ENCODE data around the gene LONP1.
"Not testable (repeated sequence)": the region's sequence is repeated elsewhere in the genome, so short reads cannot be mapped to it uniquely, and the experiment has no call there.

The LONP1 gene

GRCh38 chr19:5719961-5720790 is at the start of gene LONP1, which contains the start of gene CATSPERD:
LONP1 (minus strand) TSS chr19:5720146; CDS start chr19:5720132, 14 bp downstream.
CATSPERD (plus strand) TSS chr19:5720637; CDS start chr19:5720738, 101 bp downstream.
- peak; percentile 93 to 96 for DNase-seq (ENCODE audit: low read depth in 2 of 2)

GRCh38 chr19:5767949-5768348 is 48.0 kb upstream of the LONP1 start:
- DNase-seq (ENCODE audit: low read depth in 2 of 2) = no peak

GRCh38 chr19:5765220-5765619 is 45.3 kb upstream of the LONP1 start:
- no peak for DNase-seq (ENCODE audit: low read depth in 2 of 2)

- no peak for DNase-seq (ENCODE audit: low read depth in 2 of 2)
These were observed 42.8 kb upstream of the LONP1 start for GRCh38 chr19:5762608-5763217.

- no peak for DNase-seq (ENCODE audit: low read depth in 2 of 2)
These were observed 33.8 kb upstream of the LONP1 start for GRCh38 chr19:5753743-5754142.

- DNase-seq (ENCODE audit: low read depth in 2 of 2) = no peak
These were observed 31.8 kb upstream of the LONP1 start for GRCh38 chr19:5751709-5752108.

GRCh38 chr19:5749505-5749904 is 29.6 kb upstream of the LONP1 start:
- DNase-seq (ENCODE audit: low read depth in 2 of 2) = no peak

GRCh38 chr19:5748920-5749319 is 29.0 kb upstream of the LONP1 start:
- not testable (repeated sequence) for DNase-seq (ENCODE audit: low read depth in 2 of 2)

GRCh38 chr19:5744999-5745398 is 25.1 kb upstream of the LONP1 start:
- not testable (repeated sequence) for DNase-seq (ENCODE audit: low read depth in 2 of 2)

- no peak for DNase-seq (ENCODE audit: low read depth in 2 of 2)
These were observed 23.7 kb upstream of the LONP1 start for GRCh38 chr19:5743630-5744029.

- no peak for DNase-seq (ENCODE audit: low read depth in 2 of 2)
These were observed 22.1 kb upstream of the LONP1 start for GRCh38 chr19:5742051-5742450.

GRCh38 chr19:5738423-5738822 is 18.5 kb upstream of the LONP1 start:
- no peak for DNase-seq (ENCODE audit: low read depth in 2 of 2)

- DNase-seq (ENCODE audit: low read depth in 2 of 2) = not testable (repeated sequence)
These were observed 13.2 kb upstream of the LONP1 start for GRCh38 chr19:5733172-5733571.

GRCh38 chr19:5727453-5728050 is 7.6 kb upstream of the LONP1 start:
- no peak for DNase-seq (ENCODE audit: low read depth in 2 of 2)

- DNase-seq (ENCODE audit: low read depth in 2 of 2) = no peak
These were observed 529 bp downstream of the LONP1 start for GRCh38 chr19:5719274-5719960.

- no peak for DNase-seq (ENCODE audit: low read depth in 2 of 2)
These were observed 1.2 kb downstream of the LONP1 start for GRCh38 chr19:5718579-5719273.

GRCh38 chr19:5718037-5718578 is 1.8 kb downstream of the LONP1 start:
- DNase-seq (ENCODE audit: low read depth in 2 of 2) = no peak

GRCh38 chr19:5717215-5717935 is 2.6 kb downstream of the LONP1 start:
- no peak for DNase-seq (ENCODE audit: low read depth in 2 of 2)

- no peak for DNase-seq (ENCODE audit: low read depth in 2 of 2)
These were observed 5.1 kb downstream of the LONP1 start for GRCh38 chr19:5714816-5715215.

- no peak for DNase-seq (ENCODE audit: low read depth in 2 of 2)
These were observed 6.7 kb downstream of the LONP1 start for GRCh38 chr19:5713228-5713627.
